ENCODE results near the gene FLRT1. TPM values are rescaled to one million over a fixed set of nuclear protein-coding genes. Genes with fewer than 3 reads are reported as not detected.

FLRT1 gene
- total and polyA plus RNA-seq, 4 donors = 0.02 to 0.32 (median 0.05) TPM; not detected in 1

GRCh38 chr11:64027651-64028397 lies 7.9 kb upstream of the FLRT1 start (continued):
- TF ChIP-seq REST (IDR thresholded peaks at IDR 0.05) (no peak), FOXA2 (IDR thresholded peaks at IDR 0.05) (no peak), FOXA1 (IDR thresholded peaks at IDR 0.05) (no peak), NR2F2 (IDR thresholded peaks at IDR 0.05) (no peak), TAF1 (conservative IDR thresholded peaks at IDR 0.05) (no peak), SP1 (IDR thresholded peaks at IDR 0.05) (no peak), EGR1 (IDR thresholded peaks at IDR 0.05; ENCODE audit: low read depth in 2 of 2) (no peak)
- TF ChIP-seq, protein P1, sequence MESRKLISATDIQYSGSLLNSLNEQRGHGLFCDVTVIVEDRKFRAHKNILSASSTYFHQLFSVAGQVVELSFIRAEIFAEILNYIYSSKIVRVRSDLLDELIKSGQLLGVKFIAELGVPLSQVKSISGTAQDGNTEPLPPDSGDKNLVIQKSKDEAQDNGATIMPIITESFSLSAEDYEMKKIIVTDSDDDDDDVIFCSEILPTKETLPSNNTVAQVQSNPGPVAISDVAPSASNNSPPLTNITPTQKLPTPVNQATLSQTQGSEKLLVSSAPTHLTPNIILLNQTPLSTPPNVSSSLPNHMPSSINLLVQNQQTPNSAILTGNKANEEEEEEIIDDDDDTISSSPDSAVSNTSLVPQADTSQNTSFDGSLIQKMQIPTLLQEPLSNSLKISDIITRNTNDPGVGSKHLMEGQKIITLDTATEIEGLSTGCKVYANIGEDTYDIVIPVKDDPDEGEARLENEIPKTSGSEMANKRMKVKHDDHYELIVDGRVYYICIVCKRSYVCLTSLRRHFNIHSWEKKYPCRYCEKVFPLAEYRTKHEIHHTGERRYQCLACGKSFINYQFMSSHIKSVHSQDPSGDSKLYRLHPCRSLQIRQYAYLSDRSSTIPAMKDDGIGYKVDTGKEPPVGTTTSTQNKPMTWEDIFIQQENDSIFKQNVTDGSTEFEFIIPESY (IDR thresholded peaks at IDR 0.05) = no peak

DNA sequence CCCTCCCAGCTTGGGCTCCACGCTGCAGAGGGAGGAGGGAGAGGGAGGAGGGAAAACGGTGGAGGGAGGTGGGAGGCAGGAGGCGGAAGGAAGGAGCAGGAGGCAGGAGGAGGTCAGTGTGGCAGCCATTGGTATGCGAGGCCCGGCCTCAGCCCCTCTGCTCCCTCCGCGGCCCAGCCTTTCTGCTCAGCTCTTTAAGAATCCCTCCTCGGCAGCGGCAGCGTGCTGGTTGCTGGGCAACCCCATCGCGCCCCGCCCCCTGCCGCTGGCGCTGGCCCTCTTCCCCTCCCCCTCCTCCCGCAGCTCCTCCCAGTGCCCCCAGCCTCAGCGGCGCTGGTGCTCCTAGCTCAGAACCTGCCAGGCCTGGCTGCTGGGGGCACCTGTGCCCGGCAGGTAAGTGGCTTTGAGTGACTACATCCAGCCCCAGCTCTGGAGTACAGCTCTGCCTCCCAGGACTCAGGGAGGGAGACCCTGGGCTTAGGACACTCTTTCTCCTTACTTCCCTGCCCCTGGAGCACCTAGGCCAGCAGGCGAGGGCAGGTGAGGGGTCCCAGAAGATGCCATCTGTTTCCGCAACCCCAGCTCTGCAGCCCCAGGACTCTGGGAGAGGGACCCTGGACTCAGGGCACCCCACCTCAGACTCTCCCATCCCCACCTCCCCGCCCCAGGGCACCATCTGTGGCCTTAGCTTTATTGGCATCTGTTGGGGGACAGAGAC lies 7.2 kb upstream of the FLRT1 start:
- H3K27ac ChIP-seq (ENCODE audit: low read depth in 1 of 2, low read length in 2 of 2) = no peak overlapping the region
- H3K9me3 ChIP-seq (ENCODE audit: control insufficient read depth in 4 of 4, low read length in 3 of 4) = no peaks in the 10 kb centered on the region
- H3K36me3 ChIP-seq (ENCODE audit: control insufficient read depth in 4 of 4, insufficient read depth in 3 of 4, low read depth in 1 of 4, low read length in 3 of 4) = no peaks in the 10 kb centered on the region
- no peak overlapping the region for H3K9ac ChIP-seq (ENCODE audit: low read depth in 1 of 2, low read length in 2 of 2)
- H3K4me1 ChIP-seq (ENCODE audit: control insufficient read depth in 4 of 4, insufficient read depth in 4 of 4, low read length in 3 of 4) = peaks cover 0 to 3% (median 1%) of the 10 kb centered on the region in 4 donors
- DNase-seq (ENCODE audit: low spot score) = no peak
- H3K4me3 ChIP-seq (ENCODE audit: low read depth in 1 of 3, low read length in 3 of 3) = no peak overlapping the region
- 66% methylated on average over 22 of the region's 22 CpGs for WGBS
- no peaks in the 10 kb centered on the region for H3K27me3 ChIP-seq (ENCODE audit: control insufficient read depth in 4 of 4, insufficient read depth in 4 of 4, low read length in 3 of 4)
- TF ChIP-seq, protein P2, sequence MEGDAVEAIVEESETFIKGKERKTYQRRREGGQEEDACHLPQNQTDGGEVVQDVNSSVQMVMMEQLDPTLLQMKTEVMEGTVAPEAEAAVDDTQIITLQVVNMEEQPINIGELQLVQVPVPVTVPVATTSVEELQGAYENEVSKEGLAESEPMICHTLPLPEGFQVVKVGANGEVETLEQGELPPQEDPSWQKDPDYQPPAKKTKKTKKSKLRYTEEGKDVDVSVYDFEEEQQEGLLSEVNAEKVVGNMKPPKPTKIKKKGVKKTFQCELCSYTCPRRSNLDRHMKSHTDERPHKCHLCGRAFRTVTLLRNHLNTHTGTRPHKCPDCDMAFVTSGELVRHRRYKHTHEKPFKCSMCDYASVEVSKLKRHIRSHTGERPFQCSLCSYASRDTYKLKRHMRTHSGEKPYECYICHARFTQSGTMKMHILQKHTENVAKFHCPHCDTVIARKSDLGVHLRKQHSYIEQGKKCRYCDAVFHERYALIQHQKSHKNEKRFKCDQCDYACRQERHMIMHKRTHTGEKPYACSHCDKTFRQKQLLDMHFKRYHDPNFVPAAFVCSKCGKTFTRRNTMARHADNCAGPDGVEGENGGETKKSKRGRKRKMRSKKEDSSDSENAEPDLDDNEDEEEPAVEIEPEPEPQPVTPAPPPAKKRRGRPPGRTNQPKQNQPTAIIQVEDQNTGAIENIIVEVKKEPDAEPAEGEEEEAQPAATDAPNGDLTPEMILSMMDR (IDR thresholded peaks at IDR 0.05; ENCODE audit: low read depth, low read length, missing input control) = no peak
- no peak for TF ChIP-seq NR2F2 (IDR thresholded peaks at IDR 0.05)
- TF ChIP-seq RXRA (IDR thresholded peaks at IDR 0.05) = no peak
- TF ChIP-seq TAF1 (conservative IDR thresholded peaks at IDR 0.05) = no peak
- TF ChIP-seq SP1 (IDR thresholded peaks at IDR 0.05) = no peak
- no peak for TF ChIP-seq RAD21 (IDR thresholded peaks at IDR 0.05)
- no peak for TF ChIP-seq GABPA (IDR thresholded peaks at IDR 0.05 in 1 of 2, conservative IDR thresholded peaks at IDR 0.05 in 1 of 2)
- no peak for TF ChIP-seq REST (IDR thresholded peaks at IDR 0.05)
- no peak for TF ChIP-seq ATF3 (IDR thresholded peaks at IDR 0.05)
- TF ChIP-seq, protein P3, sequence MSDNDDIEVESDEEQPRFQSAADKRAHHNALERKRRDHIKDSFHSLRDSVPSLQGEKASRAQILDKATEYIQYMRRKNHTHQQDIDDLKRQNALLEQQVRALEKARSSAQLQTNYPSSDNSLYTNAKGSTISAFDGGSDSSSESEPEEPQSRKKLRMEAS (IDR thresholded peaks at IDR 0.05) = no peak
- TF ChIP-seq JUND (IDR thresholded peaks at IDR 0.05) = no peak
- no peak for TF ChIP-seq FOXA1 (IDR thresholded peaks at IDR 0.05)
- TF ChIP-seq FOXA2 (IDR thresholded peaks at IDR 0.05) = no peak
- no peak for TF ChIP-seq EGR1 (IDR thresholded peaks at IDR 0.05; ENCODE audit: low read depth in 2 of 2)
